Activated T-cell treated with anti-CD3 and anti-CD28 coated beads, Interleukin-2, amount 50 U/mL, for 24 hours (primary cell): ENCODE results near the gene CDCA4.

Experiments used
- DNase-seq: peaks from one replicate; pipeline ENCODE4 v3.0.0-alpha.2; 2020
- H3K27ac Mint-ChIP-seq: 2 replicates; pipeline ENCODE4 v1.8.0; 2020; ENCODE audit warnings: mild to moderate bottlenecking, mixed read lengths
- H3K27me3 Mint-ChIP-seq: 2 replicates; pipeline ENCODE4 v1.8.0; 2020; ENCODE audit warnings: mixed read lengths
- H3K36me3 Mint-ChIP-seq: 2 replicates; pipeline ENCODE4 v1.8.0; 2020; ENCODE audit warnings: low read depth, mixed read lengths
- H3K4me1 Mint-ChIP-seq: 2 replicates; pipeline ENCODE4 v1.8.0; 2020; ENCODE audit warnings: low read depth, mixed read lengths
- H3K4me3 Mint-ChIP-seq: 2 replicates; pipeline ENCODE4 v1.8.0; 2020; ENCODE audit warnings: mild to moderate bottlenecking, moderate library complexity, mixed read lengths
- H3K9me3 Mint-ChIP-seq: 2 replicates; pipeline ENCODE4 v1.8.0; 2020; ENCODE audit warnings: mixed read lengths

Gene CDCA4

GRCh38 chr14:105018414-105018813 lies 2.5 kb downstream of the CDCA4 start:
- DNase-seq, result no peak
- H3K27me3 Mint-ChIP-seq, result no peaks in the 10 kb centered on the region
- peaks cover 83% of the 10 kb centered on the region for H3K4me1 Mint-ChIP-seq
- H3K27ac Mint-ChIP-seq, result peak overlapping the region; percentile 89
- peak overlapping the region; percentile 92 for H3K4me3 Mint-ChIP-seq
- H3K36me3 Mint-ChIP-seq, result peaks cover 73% of the 10 kb centered on the region
- H3K9me3 Mint-ChIP-seq, result no peaks in the 10 kb centered on the region

- peak overlapping the region; percentile 59 for H3K27ac Mint-ChIP-seq
- H3K4me1 Mint-ChIP-seq, result peaks cover 76% of the 10 kb centered on the region
- H3K9me3 Mint-ChIP-seq, result no peaks in the 10 kb centered on the region
- peaks cover 89% of the 10 kb centered on the region for H3K36me3 Mint-ChIP-seq
- H3K27me3 Mint-ChIP-seq, result no peaks in the 10 kb centered on the region
- H3K4me3 Mint-ChIP-seq, result peak overlapping the region; percentile 12
- DNase-seq, result no peak
Observed at GRCh38 chr14:105015905-105016304, 5.0 kb downstream of the CDCA4 start.

- peaks cover 95% of the 10 kb centered on the region for H3K36me3 Mint-ChIP-seq
- peaks cover 76% of the 10 kb centered on the region for H3K4me1 Mint-ChIP-seq
- peak overlapping the region; percentile 16 for H3K4me3 Mint-ChIP-seq
- no peak for DNase-seq
- peak overlapping the region; percentile 75 for H3K27ac Mint-ChIP-seq
- H3K27me3 Mint-ChIP-seq, result no peaks in the 10 kb centered on the region
- H3K9me3 Mint-ChIP-seq, result no peaks in the 10 kb centered on the region
Observed at GRCh38 chr14:105015242-105015641, 5.6 kb downstream of the CDCA4 start.

- peaks cover 95% of the 10 kb centered on the region for H3K36me3 Mint-ChIP-seq
- peak overlapping the region; percentile 75 for H3K27ac Mint-ChIP-seq
Observed at GRCh38 chr14:105014631-105015030, 6.3 kb downstream of the CDCA4 start.

GRCh38 chr14:105014032-105014431 lies 6.9 kb downstream of the CDCA4 start:
- no peaks in the 10 kb centered on the region for H3K9me3 Mint-ChIP-seq
- peaks cover 65% of the 10 kb centered on the region for H3K4me1 Mint-ChIP-seq
- DNase-seq, result no peak
- H3K36me3 Mint-ChIP-seq, result peaks cover 95% of the 10 kb centered on the region
- H3K27me3 Mint-ChIP-seq, result no peaks in the 10 kb centered on the region
- peak overlapping the region; percentile 75 for H3K27ac Mint-ChIP-seq
- no peak overlapping the region for H3K4me3 Mint-ChIP-seq

More at GRCh38 chr14:105014631-105015030, 6.3 kb downstream of the CDCA4 start:
- peaks cover 71% of the 10 kb centered on the region for H3K4me1 Mint-ChIP-seq
- no peaks in the 10 kb centered on the region for H3K9me3 Mint-ChIP-seq
- H3K4me3 Mint-ChIP-seq, result no peak overlapping the region
- H3K27me3 Mint-ChIP-seq, result no peaks in the 10 kb centered on the region
- no peak for DNase-seq

GRCh38 chr14:105013150-105013785 lies 7.6 kb downstream of the CDCA4 start:
- Mint-ChIP-seq H3K9me3 (no peaks in the 10 kb centered on the region), H3K4me3 (no peak overlapping the region), H3K4me1 (peaks cover 59% of the 10 kb centered on the region), H3K36me3 (peaks cover 90% of the 10 kb centered on the region), H3K27ac (no peak overlapping the region), H3K27me3 (no peaks in the 10 kb centered on the region)
- no peak for DNase-seq

- Mint-ChIP-seq H3K4me3 (no peak overlapping the region), H3K36me3 (peaks cover 87% of the 10 kb centered on the region), H3K9me3 (no peaks in the 10 kb centered on the region), H3K4me1 (peaks cover 51% of the 10 kb centered on the region), H3K27me3 (no peaks in the 10 kb centered on the region), H3K27ac (no peak overlapping the region)
- DNase-seq, result no peak
Observed at GRCh38 chr14:105012171-105012985, 8.5 kb downstream of the CDCA4 start.

- Mint-ChIP-seq H3K4me1 (peaks cover 43% of the 10 kb centered on the region), H3K9me3 (no peaks in the 10 kb centered on the region), H3K36me3 (peaks cover 87% of the 10 kb centered on the region), H3K27ac (no peak overlapping the region), H3K4me3 (no peak overlapping the region), H3K27me3 (no peaks in the 10 kb centered on the region)
- no peak for DNase-seq
Observed at GRCh38 chr14:105011312-105011990, 9.4 kb downstream of the CDCA4 start.

GRCh38 chr14:105010891-105011291 lies 10.0 kb downstream of the CDCA4 start:
- Mint-ChIP-seq H3K4me1 (peaks cover 37% of the 10 kb centered on the region), H3K27ac (no peak overlapping the region), H3K9me3 (no peaks in the 10 kb centered on the region), H3K4me3 (no peak overlapping the region), H3K36me3 (peaks cover 84% of the 10 kb centered on the region), H3K27me3 (no peaks in the 10 kb centered on the region)
- DNase-seq, result no peak

- Mint-ChIP-seq H3K4me1 (peaks cover 29% of the 10 kb centered on the region), H3K27me3 (no peaks in the 10 kb centered on the region), H3K4me3 (no peak overlapping the region), H3K9me3 (no peaks in the 10 kb centered on the region), H3K27ac (no peak overlapping the region), H3K36me3 (peaks cover 77% of the 10 kb centered on the region)
- DNase-seq, result no peak
Observed at GRCh38 chr14:105010106-105010505, 10.8 kb downstream of the CDCA4 start.

- Mint-ChIP-seq H3K27ac (no peak overlapping the region), H3K9me3 (no peaks in the 10 kb centered on the region), H3K4me1 (peaks cover 15% of the 10 kb centered on the region), H3K36me3 (peaks cover 57% of the 10 kb centered on the region), H3K4me3 (no peak overlapping the region), H3K27me3 (no peaks in the 10 kb centered on the region)
- DNase-seq, result no peak
Observed at GRCh38 chr14:105007593-105008264, 13.2 kb downstream of the CDCA4 start.

- no peaks in the 10 kb centered on the region for H3K27me3 Mint-ChIP-seq
- H3K4me3 Mint-ChIP-seq, result no peak overlapping the region
- H3K36me3 Mint-ChIP-seq, result peaks cover 50% of the 10 kb centered on the region
- H3K4me1 Mint-ChIP-seq, result peaks cover 9% of the 10 kb centered on the region
- no peak for DNase-seq
- H3K9me3 Mint-ChIP-seq, result no peaks in the 10 kb centered on the region
- H3K27ac Mint-ChIP-seq, result no peak overlapping the region
Observed at GRCh38 chr14:105006831-105007592, 13.9 kb downstream of the CDCA4 start.

GRCh38 chr14:105005929-105006830 lies 14.7 kb downstream of the CDCA4 start:
- peaks cover 6% of the 10 kb centered on the region for H3K4me1 Mint-ChIP-seq
- no peak overlapping the region for H3K4me3 Mint-ChIP-seq
- no peaks in the 10 kb centered on the region for H3K27me3 Mint-ChIP-seq
- H3K36me3 Mint-ChIP-seq, result peaks cover 42% of the 10 kb centered on the region
- no peak overlapping the region for H3K27ac Mint-ChIP-seq
- DNase-seq, result no peak
- no peaks in the 10 kb centered on the region for H3K9me3 Mint-ChIP-seq
